H1 (cell line): ENCODE results near the gene SULF2. TPM values are rescaled to one million over a fixed set of nuclear protein-coding genes. Genes with fewer than 3 reads are reported as not detected.

Source experiments
- BACH1 ChIP-seq: IDR thresholded peaks from 2 replicates; pipeline ENCODE4 v1.6.1; 2012; ENCODE audit warnings: low read length, improper control_type of control experiment
- NANOG ChIP-seq: IDR thresholded peaks from 2 replicates; pipeline ENCODE4 v1.6.1; 2011; ENCODE audit warnings: low read length, low read depth, mild to moderate bottlenecking, inconsistent platforms; ENCODE audit not compliant: insufficient read depth, poor library complexity, severe bottlenecking
- PHF8 ChIP-seq: fragments of 200-600 bp; sonication (generic); conservative IDR thresholded peaks from 2 replicates; pipeline ENCODE4 v1.7.1; 2012; ENCODE audit warnings: low read depth, mild to moderate bottlenecking, inconsistent platforms, low read length, moderate library complexity
- polyA plus RNA-seq, 7 experiments: library from polyadenylated mRNA; depleted of rRNA in 3 of 7; stranded (reverse) in 5 of 7; unstranded in 2 of 7; fragments of >200 nt in 5 of 7; fragments of 200-250 nt in 2 of 7; gene quantifications; 1 replicate in 5 of 7; 2 replicates in 1 of 7; 4 replicates in 1 of 7; pipeline versions ENCODE4 v1.2.1 to v1.2.3, GENCODE V29; 2011 to 2013; ENCODE audit warnings: missing spikeins in 2 of 7, mixed read lengths in 2 of 7
- total RNA-seq: library from RNA; stranded (reverse); fragmentation: NEBNext Ultra II Directional; extraction: Animal tissue kit (Norgen Biotek cat#: 25700); gene quantifications from 2 replicates; pipeline ENCODE4 v1.2.1, GENCODE V29; 2021

Gene SULF2
- total and polyA plus RNA-seq, 2 of the 8 experiments (the other 6 are each of a cell fraction or from before 2014, with no cell fraction given) = 15.7 to 28.2 TPM

DNA sequence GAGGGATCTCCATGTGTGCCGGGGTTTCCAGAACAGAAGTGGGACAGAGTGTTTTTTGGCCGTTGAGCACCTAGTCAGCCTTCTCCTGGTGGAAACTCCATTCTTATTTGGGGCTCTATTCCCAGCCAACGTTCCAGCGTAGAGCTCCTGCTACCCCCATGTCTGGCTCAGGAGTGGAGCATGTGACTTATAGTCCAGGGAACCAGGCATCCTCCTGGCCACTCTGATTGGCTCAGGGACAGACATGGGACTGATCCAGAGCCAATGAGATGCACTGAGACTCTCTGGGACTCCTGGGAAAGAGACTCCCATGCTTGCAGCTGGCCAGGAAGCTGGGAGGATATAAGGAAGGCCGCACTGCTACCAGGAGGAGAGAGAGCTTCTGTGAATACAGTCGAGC, 87.1 kb downstream of the SULF2 start (continued):
- TF ChIP-seq NANOG (no peak), BACH1 (no peak), PHF8 (no peak)
